Loucy (cell line): ENCODE data around the gene HCST.

Experiments used
- EZH2phosphoT487 ChIP-seq: fragments of 200-600 bp; IDR thresholded peaks from 2 replicates; pipeline ENCODE4 v1.6.1; 2018; ENCODE audit warnings: antibody characterized with exemption, mild to moderate bottlenecking, moderate library complexity, borderline replicate concordance
- TF ChIP-seq, protein P1 (sequence below): fragments of 200-600 bp; sonication (generic); conservative IDR thresholded peaks from 2 replicates; pipeline ENCODE4 v1.5.1; 2014; ENCODE audit warnings: mild to moderate bottlenecking, antibody characterized with exemption, low read length

DNA sequence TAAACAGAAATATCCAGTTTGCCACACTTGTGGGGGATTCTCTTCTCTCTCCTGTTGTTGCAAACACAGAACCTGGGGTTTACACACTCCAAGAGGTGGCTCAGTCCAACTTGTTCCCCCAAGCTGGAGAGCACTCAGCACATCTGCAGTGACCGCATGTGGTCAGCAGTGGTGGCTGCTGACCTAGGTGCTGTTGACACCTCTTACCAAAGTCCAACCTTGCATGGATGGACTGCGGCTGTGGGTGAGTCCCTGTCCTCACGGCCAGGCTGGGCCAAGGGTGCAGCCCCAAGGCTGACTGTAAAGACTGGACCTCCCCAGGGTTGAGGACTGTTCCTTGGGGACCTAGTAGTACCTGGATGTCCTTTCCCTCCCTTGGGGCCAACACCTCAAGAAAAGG is 39.9 kb downstream of the HCST start:
- TF ChIP-seq, protein P1, sequence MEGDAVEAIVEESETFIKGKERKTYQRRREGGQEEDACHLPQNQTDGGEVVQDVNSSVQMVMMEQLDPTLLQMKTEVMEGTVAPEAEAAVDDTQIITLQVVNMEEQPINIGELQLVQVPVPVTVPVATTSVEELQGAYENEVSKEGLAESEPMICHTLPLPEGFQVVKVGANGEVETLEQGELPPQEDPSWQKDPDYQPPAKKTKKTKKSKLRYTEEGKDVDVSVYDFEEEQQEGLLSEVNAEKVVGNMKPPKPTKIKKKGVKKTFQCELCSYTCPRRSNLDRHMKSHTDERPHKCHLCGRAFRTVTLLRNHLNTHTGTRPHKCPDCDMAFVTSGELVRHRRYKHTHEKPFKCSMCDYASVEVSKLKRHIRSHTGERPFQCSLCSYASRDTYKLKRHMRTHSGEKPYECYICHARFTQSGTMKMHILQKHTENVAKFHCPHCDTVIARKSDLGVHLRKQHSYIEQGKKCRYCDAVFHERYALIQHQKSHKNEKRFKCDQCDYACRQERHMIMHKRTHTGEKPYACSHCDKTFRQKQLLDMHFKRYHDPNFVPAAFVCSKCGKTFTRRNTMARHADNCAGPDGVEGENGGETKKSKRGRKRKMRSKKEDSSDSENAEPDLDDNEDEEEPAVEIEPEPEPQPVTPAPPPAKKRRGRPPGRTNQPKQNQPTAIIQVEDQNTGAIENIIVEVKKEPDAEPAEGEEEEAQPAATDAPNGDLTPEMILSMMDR = no peak
- no peak for TF ChIP-seq EZH2phosphoT487
